Keratinocyte (primary cell): ENCODE results near the gene ANGPTL1. TPM values are rescaled to one million over a fixed set of nuclear protein-coding genes. Genes with fewer than 3 reads are reported as not detected.

Experiments
- DNase-seq: peaks from one replicate; pipeline ENCODE4 v3.0.0-alpha.2; 2011; ENCODE audit warnings: low read depth, missing footprints, low spot score
- FAIRE-seq: peaks from 2 replicates; lab custom pipeline; 2011; peaks lifted over from hg19 to GRCh38; lab: Jason Lieb, UNC
- H2AFZ ChIP-seq: 2 replicates; pipeline ENCODE4 v1.6.0; 2012; ENCODE audit warnings: low read length, control low read depth, inconsistent platforms; ENCODE audit not compliant: control insufficient read depth
- H3K27ac ChIP-seq: 2 replicates; pipeline ENCODE4 v1.5.1; 2011; ENCODE audit warnings: low read length; ENCODE audit not compliant: control insufficient read depth, insufficient read depth
- H3K27me3 ChIP-seq: 3 replicates; pipeline ENCODE4 v1.6.0; 2011; ENCODE audit warnings: low read length; ENCODE audit not compliant: control insufficient read depth, insufficient read depth; ENCODE audit errors: extremely low read depth
- H3K36me3 ChIP-seq, 2 experiments: 2 replicates in 1 of 2; 3 replicates in 1 of 2; pipeline ENCODE4 v1.5.1; 2011; ENCODE audit warnings: low read length in 2 of 2, mild to moderate bottlenecking in 1 of 2; ENCODE audit not compliant: control insufficient read depth in 2 of 2, insufficient read depth in 2 of 2; ENCODE audit errors: extremely low read depth in 1 of 2
- H3K4me1 ChIP-seq: 3 replicates; pipeline ENCODE4 v1.5.1; 2011; ENCODE audit warnings: low read length; ENCODE audit not compliant: control insufficient read depth, insufficient read depth; ENCODE audit errors: extremely low read depth
- H3K4me2 ChIP-seq: 3 replicates; pipeline ENCODE4 v1.6.0; 2011; ENCODE audit warnings: low read depth, low read length; ENCODE audit not compliant: control insufficient read depth, insufficient read depth; ENCODE audit errors: extremely low read depth
- H3K4me3 ChIP-seq, 3 experiments: fragments of 200-600 bp in 1 of 3; sonication (generic) in 1 of 3; 2 replicates in 2 of 3; 3 replicates in 1 of 3; pipeline ENCODE4 v1.5.1; 2011 to 2016; ENCODE audit warnings: low read length in 3 of 3, mild to moderate bottlenecking in 3 of 3, control low read depth in 2 of 3, inconsistent platforms in 1 of 3, low read depth in 1 of 3, mixed read lengths in 1 of 3, mixed run types in 1 of 3, moderate library complexity in 1 of 3; ENCODE audit not compliant: control insufficient read depth in 2 of 3, insufficient read depth in 2 of 3; ENCODE audit errors: extremely low read depth in 1 of 3
- H3K79me2 ChIP-seq: 2 replicates; pipeline ENCODE4 v1.6.0; 2012; ENCODE audit warnings: low read length; ENCODE audit not compliant: control insufficient read depth, insufficient read depth
- H3K9ac ChIP-seq: 3 replicates; pipeline ENCODE4 v1.6.0; 2011; ENCODE audit warnings: low read length; ENCODE audit not compliant: control insufficient read depth, insufficient read depth; ENCODE audit errors: extremely low read depth
- H3K9me1 ChIP-seq: 3 replicates; pipeline ENCODE4 v1.6.0; 2011; ENCODE audit warnings: low read length; ENCODE audit not compliant: control insufficient read depth, insufficient read depth; ENCODE audit errors: extremely low read depth
- H3K9me3 ChIP-seq: 2 replicates; pipeline ENCODE4 v1.5.1; 2012; ENCODE audit warnings: low read depth, low read length; ENCODE audit not compliant: control insufficient read depth
- H4K20me1 ChIP-seq: 3 replicates; pipeline ENCODE4 v1.6.0; 2011; ENCODE audit warnings: low read length; ENCODE audit not compliant: control insufficient read depth, insufficient read depth; ENCODE audit errors: extremely low read depth
- EZH2 ChIP-seq: IDR thresholded peaks from one replicate; pipeline ENCODE4 v1.6.1; 2012; ENCODE audit warnings: inconsistent platforms, mild to moderate bottlenecking, low read length, moderate library complexity
- dilution Hi-C: fragments of 300-500 bp; cut with MboI; formaldehyde crosslinking; loops from one replicate; pipeline ENCODE4 v1.7.0; 2020; ENCODE audit warnings: low sequenced_read_pairs; ENCODE audit not compliant: extremely low pct_ligation_motif_present
- polyA plus RNA-seq, 5 experiments: library from polyadenylated mRNA; depleted of rRNA in 3 of 5; stranded (reverse) in 3 of 5; stranded (forward) in 1 of 5; unstranded in 1 of 5; fragments of >200 nt; gene quantifications; 1 replicate in 1 of 5; 2 replicates in 3 of 5; 3 replicates in 1 of 5; pipeline versions ENCODE4 v1.2.1 to v1.2.3, GENCODE V29; 2011 to 2012; ENCODE audit warnings: missing spikeins in 2 of 5, low read depth in 1 of 5, low replicate concordance in 1 of 5
- TF ChIP-seq, protein P1 (sequence below), 3 experiments: IDR thresholded peaks in 1 of 3; conservative IDR thresholded peaks in 1 of 3; optimal IDR thresholded peaks in 1 of 3; 2 replicates in 2 of 3; 3 replicates in 1 of 3; pipeline versions ENCODE3 to v1.5.1; 2011; ENCODE audit warnings: low read length in 3 of 3, mild to moderate bottlenecking in 3 of 3, moderate library complexity in 2 of 3, control low read depth in 1 of 3, inconsistent platforms in 1 of 3; ENCODE audit not compliant: insufficient read depth in 2 of 3; ENCODE audit errors: extremely low read depth in 1 of 3

Gene ANGPTL1
- polyA plus RNA-seq, 1 donor (not counting 4 experiments of a cell fraction or from before 2014, with no cell fraction given): not detected

GRCh38 chr1:178862864-178863263 lies 8.0 kb downstream of the ANGPTL1 start:
- H3K9me3 ChIP-seq: no peaks in the 10 kb centered on the region
- DNase-seq: no peak
- H3K79me2 ChIP-seq: no peaks in the 10 kb centered on the region
- H3K9me1 ChIP-seq: no peaks in the 10 kb centered on the region
- no peaks in the 10 kb centered on the region for H3K36me3 ChIP-seq
- no peak for FAIRE-seq
- TF ChIP-seq, protein P1, sequence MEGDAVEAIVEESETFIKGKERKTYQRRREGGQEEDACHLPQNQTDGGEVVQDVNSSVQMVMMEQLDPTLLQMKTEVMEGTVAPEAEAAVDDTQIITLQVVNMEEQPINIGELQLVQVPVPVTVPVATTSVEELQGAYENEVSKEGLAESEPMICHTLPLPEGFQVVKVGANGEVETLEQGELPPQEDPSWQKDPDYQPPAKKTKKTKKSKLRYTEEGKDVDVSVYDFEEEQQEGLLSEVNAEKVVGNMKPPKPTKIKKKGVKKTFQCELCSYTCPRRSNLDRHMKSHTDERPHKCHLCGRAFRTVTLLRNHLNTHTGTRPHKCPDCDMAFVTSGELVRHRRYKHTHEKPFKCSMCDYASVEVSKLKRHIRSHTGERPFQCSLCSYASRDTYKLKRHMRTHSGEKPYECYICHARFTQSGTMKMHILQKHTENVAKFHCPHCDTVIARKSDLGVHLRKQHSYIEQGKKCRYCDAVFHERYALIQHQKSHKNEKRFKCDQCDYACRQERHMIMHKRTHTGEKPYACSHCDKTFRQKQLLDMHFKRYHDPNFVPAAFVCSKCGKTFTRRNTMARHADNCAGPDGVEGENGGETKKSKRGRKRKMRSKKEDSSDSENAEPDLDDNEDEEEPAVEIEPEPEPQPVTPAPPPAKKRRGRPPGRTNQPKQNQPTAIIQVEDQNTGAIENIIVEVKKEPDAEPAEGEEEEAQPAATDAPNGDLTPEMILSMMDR (optimal IDR thresholded peaks at IDR 0.05 in 1 of 3, IDR thresholded peaks at IDR 0.05 in 1 of 3, conservative IDR thresholded peaks at IDR 0.05 in 1 of 3; ENCODE audit: extremely low read depth in 1 of 3, insufficient read depth in 2 of 3, low read length in 3 of 3): no peak
- TF ChIP-seq EZH2: no peak
- dilution Hi-C loops: no loop called here
- no peak overlapping the region for H3K27ac ChIP-seq
- no peaks in the 10 kb centered on the region for H4K20me1 ChIP-seq
- no peak overlapping the region for H3K4me3 ChIP-seq
- no peak overlapping the region for H3K4me2 ChIP-seq
- no peaks in the 10 kb centered on the region for H3K27me3 ChIP-seq
- H3K9ac ChIP-seq: no peak overlapping the region
- no peaks in the 10 kb centered on the region for H3K4me1 ChIP-seq
- no peak overlapping the region for H2AFZ ChIP-seq

DNA sequence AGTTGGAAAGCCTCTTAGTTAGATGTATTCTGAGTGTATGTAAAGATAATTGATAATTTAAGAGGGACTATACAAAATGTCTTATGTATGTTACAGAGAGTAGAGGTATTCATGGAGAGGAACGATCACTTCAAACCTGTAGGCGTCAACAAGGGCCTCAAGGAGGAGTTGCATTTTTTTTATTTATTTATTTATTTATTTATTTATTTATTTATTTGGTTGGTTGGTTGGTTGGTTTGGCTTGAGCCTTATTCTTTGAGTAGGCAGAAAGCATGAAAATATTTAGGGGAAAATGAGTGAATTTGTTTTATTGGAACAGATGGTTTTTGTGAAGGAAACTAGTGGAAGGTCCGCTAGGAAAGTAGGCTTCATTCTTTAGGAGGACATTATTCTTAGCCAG lies 8.5 kb downstream of the ANGPTL1 start:
- Histone ChIP-seq H3K4me2 (no peak overlapping the region), H3K4me1 (no peaks in the 10 kb centered on the region), H3K27ac (no peak overlapping the region), H3K9me3 (no peaks in the 10 kb centered on the region), H3K79me2 (no peaks in the 10 kb centered on the region), H3K36me3 (no peaks in the 10 kb centered on the region), H2AFZ (no peak overlapping the region), H3K9me1 (no peaks in the 10 kb centered on the region), H3K9ac (no peak overlapping the region), H4K20me1 (no peaks in the 10 kb centered on the region), H3K27me3 (no peaks in the 10 kb centered on the region), H3K4me3 (no peak overlapping the region)
- DNase-seq: no peak
- FAIRE-seq: no peak
- dilution Hi-C loops: no loop called here
- TF ChIP-seq, protein P1 (optimal IDR thresholded peaks at IDR 0.05 in 1 of 3, IDR thresholded peaks at IDR 0.05 in 1 of 3, conservative IDR thresholded peaks at IDR 0.05 in 1 of 3; ENCODE audit: extremely low read depth in 1 of 3, insufficient read depth in 2 of 3, low read length in 3 of 3): no peak
- no peak for TF ChIP-seq EZH2
